OCI-M2 (cell line): ENCODE results near the gene CPAMD8.

Source experiments
- DNase-seq: peaks from one replicate; lab custom pipeline; 2025; ENCODE audit not compliant: unreplicated experiment; lab: John Stamatoyannopoulos, UW

CPAMD8 gene

GRCh38 chr19:16849168-16849567, 177.4 kb downstream of the CPAMD8 start:
- no peak for DNase-seq

GRCh38 chr19:16847430-16847829, 179.2 kb downstream of the CPAMD8 start:
- DNase-seq = no peak

DNA sequence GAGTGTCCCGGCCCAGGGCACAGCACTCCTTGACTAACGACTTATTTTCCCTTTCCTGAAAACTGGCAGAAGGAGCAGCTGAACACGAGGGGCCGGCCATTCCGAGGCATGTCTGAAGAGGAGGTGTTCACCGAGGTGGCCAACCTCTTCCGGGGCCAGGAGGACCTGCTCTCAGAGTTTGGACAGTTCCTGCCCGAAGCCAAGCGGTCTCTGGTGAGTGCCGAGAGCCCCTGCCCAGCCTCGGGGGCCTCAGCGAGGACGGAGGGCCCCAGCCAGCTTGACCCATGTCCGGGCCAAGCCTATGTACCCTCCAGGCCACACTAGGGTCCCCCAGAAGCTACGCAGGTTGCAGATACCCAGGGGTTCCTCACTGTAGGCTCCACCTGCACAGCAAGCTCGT, 179.7 kb downstream of the CPAMD8 start:
- DNase-seq = no peak
